HepG2 (cell line): Measurements from ENCODE around the gene CCDC34. TPM values are rescaled to one million over a fixed set of nuclear protein-coding genes. Genes with fewer than 3 reads are reported as not detected.

Experiments
- ATAC-seq: fragments of 200-7000 bp; cut with Tn5 transposase; 3 replicates; pipeline ENCODE4 v1.9.1; 2020; ENCODE audit warnings: mild to moderate bottlenecking, moderate library complexity
- BruUV-seq: library from RNA; stranded (reverse); fragments of 400-500 nt; replicated peaks from 2 replicates; lab custom pipeline; 2021; lab: Mats Ljungman, UMichigan
- CTCF ChIA-PET: fragments of 300-600 bp; formaldehyde crosslinking; extraction: SDS; loops from one replicate; lab custom pipeline; 2021; ENCODE audit warnings: low total read pairs, inconsistent platforms, low intra/inter-chr PET ratio; lab: Yijun Ruan, JAX
- POLR2A ChIA-PET: fragments of 350-600 bp; sonication (Branson Sonifier 250); formaldehyde crosslinking; loops from one replicate; lab custom pipeline; 2020; ENCODE audit warnings: antibody characterized with exemption, inconsistent platforms; lab: Yijun Ruan, JAX
- DNase-seq: peaks from one replicate; pipeline ENCODE4 v3.0.0-alpha.2; 2015; ENCODE audit warnings: low spot score
- FAIRE-seq: peaks from 3 replicates; lab custom pipeline; 2011; peaks lifted over from hg19 to GRCh38; lab: Jason Lieb, UNC
- H2AFZ ChIP-seq: one replicate; pipeline ENCODE4 v1.6.1; 2011; ENCODE audit warnings: low read length, inconsistent platforms
- H3K27ac ChIP-seq: fragments of 300-600 bp; 3 replicates; pipeline ENCODE4 v1.8.0; 2011; ENCODE audit warnings: mixed run types, mild to moderate bottlenecking, mixed read lengths, low read length, inconsistent platforms; ENCODE audit not compliant: insufficient read depth; ENCODE audit errors: extremely low read length
- H3K27me3 ChIP-seq, 2 experiments: fragments of 200-600 bp in 1 of 2; 2 replicates in 1 of 2; 3 replicates in 1 of 2; pipeline versions ENCODE4 v1.6.0 to v1.8.0; 2011; ENCODE audit warnings: low read length in 2 of 2, mild to moderate bottlenecking in 2 of 2, moderate library complexity in 2 of 2, inconsistent platforms in 1 of 2; ENCODE audit not compliant: insufficient read depth in 2 of 2, control insufficient read depth in 1 of 2
- H3K36me3 ChIP-seq, 2 experiments: fragments of 200-600 bp in 1 of 2; replicated peaks in 1 of 2; 2 replicates in 1 of 2; 3 replicates in 1 of 2; pipeline versions ENCODE4 v1.5.1 to v1.8.0; 2011; ENCODE audit warnings: low read length in 2 of 2, inconsistent platforms in 1 of 2; ENCODE audit not compliant: insufficient read depth in 2 of 2, control insufficient read depth in 1 of 2
- H3K4me1 ChIP-seq: 2 replicates; pipeline ENCODE4 v1.5.1; 2012; ENCODE audit warnings: low read length, inconsistent platforms; ENCODE audit not compliant: insufficient read depth
- H3K4me2 ChIP-seq: 2 replicates; pipeline ENCODE4 v1.6.0; 2011; ENCODE audit warnings: low read depth, low read length, inconsistent platforms
- H3K4me3 ChIP-seq, 3 experiments: fragments of 200-600 bp in 1 of 3; sonication (generic), shearing (Covaris generic) in 1 of 3; replicated peaks in 1 of 3; 2 replicates each; pipeline ENCODE4 v1.5.1; 2011 to 2016; ENCODE audit warnings: low read length in 3 of 3, inconsistent platforms in 2 of 3, low read depth in 2 of 3, mild to moderate bottlenecking in 2 of 3, control low read depth in 1 of 3, mixed read lengths in 1 of 3; ENCODE audit not compliant: insufficient read depth in 1 of 3
- H3K79me2 ChIP-seq: one replicate; pipeline ENCODE4 v1.6.1; 2011; ENCODE audit warnings: low read length, inconsistent platforms; ENCODE audit not compliant: insufficient read depth
- H3K9ac ChIP-seq: 2 replicates; pipeline ENCODE4 v1.6.0; 2011; ENCODE audit warnings: mild to moderate bottlenecking, low read depth, low read length, inconsistent platforms; ENCODE audit not compliant: insufficient read depth
- H3K9me3 ChIP-seq: 2 replicates; pipeline ENCODE4 v1.5.1; 2012; ENCODE audit warnings: mild to moderate bottlenecking, low read length
- H4K20me1 ChIP-seq: 2 replicates; pipeline ENCODE4 v1.6.0; 2011; ENCODE audit warnings: inconsistent platforms, mild to moderate bottlenecking, low read length, moderate library complexity; ENCODE audit not compliant: insufficient read depth
- CSRNP2 ChIP-seq: sonication (generic); formaldehyde crosslinking; conservative IDR thresholded peaks from 2 replicates; pipeline ENCODE4 v1.8.0; 2022; ENCODE audit warnings: low read depth, missing genetic modification reagents
- HMGA1 ChIP-seq: sonication (generic); formaldehyde crosslinking; conservative IDR thresholded peaks from 2 replicates; pipeline ENCODE4 v1.4.0; 2020; ENCODE audit warnings: missing genetic modification reagents
- KIAA2018 ChIP-seq: sonication (generic); formaldehyde crosslinking; IDR thresholded peaks from 2 replicates; pipeline ENCODE4 v1.5.0; 2020; ENCODE audit warnings: mild to moderate bottlenecking, missing genetic modification reagents, borderline replicate concordance
- KLF15 ChIP-seq: sonication (generic); formaldehyde crosslinking; IDR thresholded peaks from 2 replicates; pipeline ENCODE4 v1.8.1; 2023; ENCODE audit warnings: borderline replicate concordance, mild to moderate bottlenecking, inconsistent platforms, missing genetic modification reagents, mixed read lengths
- MNT ChIP-seq: fragments of 450-650 bp; IDR thresholded peaks from 2 replicates; pipeline ENCODE4 v1.6.1; 2016
- NR0B2 ChIP-seq: sonication (generic); formaldehyde crosslinking; IDR thresholded peaks from 2 replicates; pipeline ENCODE4 v1.4.0; 2020; ENCODE audit warnings: mild to moderate bottlenecking, missing genetic modification reagents
- PHB2 ChIP-seq: fragments of 450-650 bp; IDR thresholded peaks from 2 replicates; pipeline ENCODE4 v1.6.1; 2018; ENCODE audit not compliant: partially characterized antibody
- RFX1 ChIP-seq: fragments of 450-650 bp; IDR thresholded peaks from 2 replicates; pipeline ENCODE4 v1.6.1; 2017
- ZBTB8A ChIP-seq: sonication (generic); formaldehyde crosslinking; IDR thresholded peaks from 2 replicates; pipeline ENCODE4 v1.4.0; 2020; ENCODE audit warnings: mild to moderate bottlenecking, low read depth, missing genetic modification reagents, borderline replicate concordance
- ZNF530 ChIP-seq: sonication (generic); formaldehyde crosslinking; IDR thresholded peaks from 2 replicates; pipeline ENCODE4 v1.5.0; 2020; ENCODE audit warnings: low read depth, mild to moderate bottlenecking, missing genetic modification reagents
- ZNF576 ChIP-seq: sonication (generic); formaldehyde crosslinking; IDR thresholded peaks from 2 replicates; pipeline ENCODE4 v1.4.0; 2020; ENCODE audit warnings: mild to moderate bottlenecking, missing genetic modification reagents
- ZNF678 ChIP-seq: sonication (generic); formaldehyde crosslinking; IDR thresholded peaks from 2 replicates; pipeline ENCODE4 v1.4.0; 2020; ENCODE audit warnings: mild to moderate bottlenecking, missing genetic modification reagents
- ZNF883 ChIP-seq: sonication (generic); formaldehyde crosslinking; IDR thresholded peaks from 2 replicates; pipeline ENCODE4 v1.5.1; 2020; ENCODE audit warnings: mild to moderate bottlenecking, missing genetic modification reagents; ENCODE audit errors: not compliant biosample characterization
- WGBS: methylation state at CpG from one replicate; pipeline ENCODE4 v1.1.6; 2017; ENCODE audit warnings: low lambda C conversion rate; 5-methylcytosine and 5-hydroxymethylcytosine counted together
- in situ Hi-C: cut with HindIII; loops from 2 replicates; pipeline ENCODE4 v1.10.0; 2017; ENCODE audit warnings: low pct_unique_long_range_greater_than_20kb; ENCODE audit not compliant: extremely low pct_ligation_motif_present
- intact Hi-C: fragments of 100-400 bp; cut with micrococcal nuclease; formaldehyde crosslinking; loops from one replicate; pipeline ENCODE4 v1.10.0; 2022; ENCODE audit not compliant: unreplicated experiment
- polyA plus RNA-seq, 8 experiments: library from polyadenylated mRNA; depleted of rRNA in 3 of 8; stranded (reverse) in 7 of 8; unstranded in 1 of 8; fragments of >200 nt; fragmentation: Illumina TruSeq in 4 of 8; extraction: Trizol in 4 of 8; gene quantifications; 2 replicates each; pipeline versions ENCODE4 v1.2.1 to v1.2.3, GENCODE V29; 2011 to 2016; ENCODE audit warnings: low read depth in 4 of 8, missing spikeins in 1 of 8, mixed read lengths in 1 of 8; ENCODE audit not compliant: insufficient read depth in 1 of 8
- total RNA-seq, 5 experiments: library from RNA; depleted of rRNA; stranded (reverse); fragments of >200 nt; fragmentation: Illumina TruSeq; extraction: Trizol; gene quantifications; 2 replicates each; pipeline ENCODE4 v1.2.3, GENCODE V29; 2016; ENCODE audit warnings: low read depth in 1 of 5

The CCDC34 gene
- total and polyA plus RNA-seq, 2 of the 13 experiments (the other 11 are each of a cell fraction or from before 2014, with no cell fraction given), result 7.6 to 34.3 TPM

GRCh38 chr11:27309046-27309445 lies 54.0 kb downstream of the CCDC34 start:
- no peaks in the 10 kb centered on the region for H3K79me2 ChIP-seq
- no peaks in the 10 kb centered on the region for H3K9me3 ChIP-seq
- no peak for ATAC-seq
- no peak overlapping the region for H3K27ac ChIP-seq
- ChIA-PET POLR2A (no interaction called here), CTCF (no interaction called here)
- no peak for FAIRE-seq
- no peaks in the 10 kb centered on the region for H4K20me1 ChIP-seq
- H2AFZ ChIP-seq, result no peak overlapping the region
- intact Hi-C loops (no loop called here), in situ Hi-C loops (loop anchor here (10.0 kb wide), 1 partner anchor 124 kb away; no protein-coding TSS in a partner anchor)
- WGBS, result 95% methylated on average over 5 of the region's 5 CpGs
- no TSS peak for BruUV-seq
- H3K9ac ChIP-seq, result no peak overlapping the region
- peaks cover 53% of the 10 kb centered on the region for H3K4me1 ChIP-seq
- H3K27me3 ChIP-seq, result no peaks in the 10 kb centered on the region
- H3K4me3 ChIP-seq, result no peak overlapping the region
- no peaks in the 10 kb centered on the region for H3K36me3 ChIP-seq
- no peak for DNase-seq
- no peak overlapping the region for H3K4me2 ChIP-seq
- no peak for TF ChIP-seq ZNF678
- TF ChIP-seq PHB2, result no peak
- no peak for TF ChIP-seq RFX1
- no peak for TF ChIP-seq ZNF530 (CRISPR knock-in tag)
- TF ChIP-seq KIAA2018 (CRISPR knock-in tag), result no peak
- TF ChIP-seq ZNF576 (CRISPR knock-in tag), result no peak
- TF ChIP-seq MNT, result no peak
- no peak for TF ChIP-seq ZBTB8A
- TF ChIP-seq HMGA1 (CRISPR knock-in tag), result no peak
- TF ChIP-seq ZNF883, result no peak
- no peak for TF ChIP-seq KLF15 (CRISPR knock-in tag)
- no peak for TF ChIP-seq NR0B2
- no peak for TF ChIP-seq CSRNP2 (CRISPR knock-in tag)
